Panc1 (cell line): ENCODE results near the gene RAB3GAP2. TPM values are rescaled to one million over a fixed set of nuclear protein-coding genes. Genes with fewer than 3 reads are reported as not detected.

Experiments
- ATAC-seq: fragments of 200-7000 bp; cut with Tn5 transposase; 2 replicates; pipeline ENCODE4 v1.9.1; 2020; ENCODE audit warnings: mild to moderate bottlenecking, moderate library complexity
- BruUV-seq: library from RNA; stranded (reverse); fragments of 400-500 nt; replicated peaks from 2 replicates; lab custom pipeline; 2021; lab: Mats Ljungman, UMichigan
- CTCF ChIA-PET: fragments of 300-600 bp; sonication (Branson Sonifier 250); formaldehyde crosslinking; loops from one replicate; lab custom pipeline; 2022; ENCODE audit warnings: antibody characterized with exemption; lab: Charles Lee
- POLR2A ChIA-PET: fragments of 300-600 bp; sonication (Branson Sonifier 250); formaldehyde crosslinking; loops from one replicate; lab custom pipeline; 2022; ENCODE audit warnings: antibody characterized with exemption; lab: Charles Lee
- DNase-seq: peaks from one replicate; pipeline ENCODE4 v3.0.0-alpha.2; 2010; ENCODE audit warnings: low read depth, low spot score
- H3K27ac ChIP-seq: 2 replicates; pipeline ENCODE4 v1.5.1; 2011; ENCODE audit warnings: mild to moderate bottlenecking, low read length, inconsistent platforms
- H3K27me3 ChIP-seq: fragments of 200-500 bp; sonication (Bioruptor generic); 2 replicates; pipeline ENCODE4 v1.6.0; 2014; ENCODE audit warnings: low read length, inconsistent platforms; ENCODE audit not compliant: control insufficient read depth, insufficient read depth
- H3K36me3 ChIP-seq: fragments of 200-500 bp; sonication (Bioruptor generic); 2 replicates; pipeline ENCODE4 v1.5.1; 2014; ENCODE audit warnings: inconsistent platforms, mild to moderate bottlenecking, low read length, moderate library complexity; ENCODE audit not compliant: control insufficient read depth, insufficient read depth
- H3K4me1 ChIP-seq: 2 replicates; pipeline ENCODE4 v1.5.1; 2011; ENCODE audit warnings: inconsistent platforms, mild to moderate bottlenecking, low read length, moderate library complexity; ENCODE audit not compliant: control insufficient read depth, insufficient read depth
- H3K4me3 ChIP-seq, 2 experiments: 2 replicates each; pipeline ENCODE4 v1.5.1; 2011 to 2012; ENCODE audit warnings: low read depth in 2 of 2, low read length in 2 of 2, mild to moderate bottlenecking in 2 of 2, inconsistent platforms in 1 of 2, moderate library complexity in 1 of 2
- H3K9me3 ChIP-seq: fragments of 200-500 bp; sonication (Bioruptor generic); 2 replicates; pipeline ENCODE4 v1.5.1; 2014; ENCODE audit warnings: low read depth, mild to moderate bottlenecking, inconsistent platforms, low read length, moderate library complexity; ENCODE audit not compliant: control insufficient read depth, insufficient read depth
- CTCF ChIP-seq: fragments of 450-650 bp; IDR thresholded peaks from 2 replicates; pipeline ENCODE4 v1.5.1; 2017; ENCODE audit warnings: mild to moderate bottlenecking
- POLR2AphosphoS5 ChIP-seq: IDR thresholded peaks from 2 replicates; pipeline ENCODE4 v1.6.1; 2012; ENCODE audit warnings: mild to moderate bottlenecking, low read depth, low read length, moderate library complexity
- REST ChIP-seq, 2 experiments: IDR thresholded peaks; 2 replicates each; pipeline ENCODE4 v1.6.1; 2011 to 2012; ENCODE audit warnings: low read depth in 2 of 2, control low read depth in 1 of 2, low read length in 1 of 2, mild to moderate bottlenecking in 1 of 2, moderate library complexity in 1 of 2; ENCODE audit not compliant: insufficient read depth in 1 of 2
- SIN3A ChIP-seq: IDR thresholded peaks from 2 replicates; pipeline ENCODE4 v1.6.1; 2012; ENCODE audit warnings: low read depth, mild to moderate bottlenecking, low read length, moderate library complexity, borderline replicate concordance; ENCODE audit not compliant: insufficient read depth
- TCF7L2 ChIP-seq: IDR thresholded peaks from 2 replicates; pipeline ENCODE4 v1.6.1; 2011; ENCODE audit warnings: mild to moderate bottlenecking, low read depth, low read length, inconsistent platforms
- in situ Hi-C: cut with HindIII; loops from 2 replicates; pipeline ENCODE4 v1.10.0; 2016; ENCODE audit warnings: low sequenced_read_pairs, low pct_unique_long_range_greater_than_20kb
- intact Hi-C: fragments of 100-400 bp; cut with micrococcal nuclease; formaldehyde crosslinking; loops from one replicate; pipeline ENCODE4 v1.10.0; 2022; ENCODE audit not compliant: unreplicated experiment
- total RNA-seq: library from RNA; stranded (reverse); gene quantifications from one replicate; pipeline ENCODE4 v1.2.1, GENCODE V29; 2021; ENCODE audit not compliant: unreplicated experiment

The RAB3GAP2 gene
- total RNA-seq, 1 experiment from 2014 or later = 39.0 TPM

- ChIA-PET CTCF (no interaction called here), POLR2A (no interaction called here)
- H3K36me3 ChIP-seq = no peaks in the 10 kb centered on the region
- in situ Hi-C loops = no loop called here
- no peak overlapping the region for H3K4me3 ChIP-seq
- intact Hi-C loops = loop anchor here (5.0 to 10.0 kb wide), 2 partner anchors 228 to 480 kb away; partner anchors contain the start of gene MARK1
- no peaks in the 10 kb centered on the region; the same call in 1 of the 2 replicates for H3K27me3 ChIP-seq
- H3K9me3 ChIP-seq = no peaks in the 10 kb centered on the region
- TF ChIP-seq POLR2AphosphoS5 = no peak
- TF ChIP-seq SIN3A = no peak
- no peak for TF ChIP-seq TCF7L2
- TF ChIP-seq CTCF = no peak
- TF ChIP-seq REST (IDR thresholded peaks at IDR 0.05; ENCODE audit: insufficient read depth in 1 of 2, low read depth in 2 of 2, low read length in 1 of 2) = no peak
- H3K4me1 ChIP-seq = no peaks in the 10 kb centered on the region
- no TSS peak for BruUV-seq
- ATAC-seq (no peak), DNase-seq (no peak)
- H3K27ac ChIP-seq = no peak overlapping the region
Measured at GRCh38 chr1:220296981-220297380, 24.7 kb upstream of the RAB3GAP2 start.

GRCh38 chr1:220294846-220295301 lies 22.6 kb upstream of the RAB3GAP2 start:
- CTCF ChIA-PET = interaction anchor here (0.8 kb wide), 1 partner anchor 157 kb away, joined by 4 read pairs; no protein-coding TSS in a partner anchor

More at GRCh38 chr1:220294846-220295301, 22.6 kb upstream of the RAB3GAP2 start:
- BruUV-seq = no TSS peak
- ATAC-seq (no peak), DNase-seq (no peak)
- in situ Hi-C loops = no loop called here
- intact Hi-C loops = loop anchor here (5.0 to 10.0 kb wide), 2 partner anchors 230 to 482 kb away; partner anchors contain the start of gene MARK1
- no peak overlapping the region for H3K4me3 ChIP-seq
- H3K36me3 ChIP-seq = no peaks in the 10 kb centered on the region
- no peaks in the 10 kb centered on the region for H3K9me3 ChIP-seq
- no peaks in the 10 kb centered on the region for H3K4me1 ChIP-seq
- TF ChIP-seq TCF7L2 = no peak
- TF ChIP-seq REST (IDR thresholded peaks at IDR 0.05; ENCODE audit: insufficient read depth in 1 of 2, low read depth in 2 of 2, low read length in 1 of 2) = no peak
- no peak for TF ChIP-seq POLR2AphosphoS5
- no peak for TF ChIP-seq CTCF
- TF ChIP-seq SIN3A = no peak
- POLR2A ChIA-PET = no interaction called here
- H3K27me3 ChIP-seq = peaks cover 8% of the 10 kb centered on the region; the same call in 1 of the 2 replicates
- H3K27ac ChIP-seq = no peak overlapping the region
